SK-N-DZ (cell line): ENCODE measurements around the gene GLYR1.

Experiments
- DNase-seq: peaks from one replicate; pipeline ENCODE4 v3.0.0-alpha.2; 2015; ENCODE audit warnings: low spot score

Gene GLYR1

GRCh38 chr16:4811242-4811641 is 35.8 kb downstream of the GLYR1 start:
- DNase-seq = no peak

GRCh38 chr16:4806280-4806679 is 40.8 kb downstream of the GLYR1 start:
- no peak for DNase-seq

- DNase-seq = no peak
Observed at GRCh38 chr16:4805231-4805630, 41.9 kb downstream of the GLYR1 start.

- DNase-seq = no peak
Observed at GRCh38 chr16:4803898-4804762, 43.0 kb downstream of the GLYR1 start.

DNA sequence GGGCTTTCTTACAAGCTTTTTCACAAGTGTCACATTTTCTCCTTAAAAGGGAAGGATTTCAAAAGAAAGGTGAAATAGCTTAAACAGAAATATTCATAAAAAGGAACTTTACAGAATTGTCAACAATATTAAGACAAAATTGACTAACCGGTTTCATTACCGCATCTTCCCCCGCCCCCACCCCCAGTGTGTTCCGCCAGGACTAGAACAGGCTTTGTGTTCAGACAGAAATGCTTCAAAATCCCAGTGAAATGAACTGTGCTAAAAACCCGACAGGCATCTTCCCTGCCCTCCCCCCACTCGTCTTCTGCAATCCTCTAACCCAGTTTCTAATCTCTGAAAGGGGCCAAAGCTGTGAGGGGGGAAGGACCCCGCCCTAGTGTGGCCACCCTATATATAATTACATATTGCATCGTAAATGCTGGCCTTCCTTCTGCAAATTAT is 43.7 kb downstream of the GLYR1 start:
- DNase-seq = no peak

GRCh38 chr16:4802659-4803287 is 44.3 kb downstream of the GLYR1 start:
- DNase-seq = peak; percentile 95

DNA sequence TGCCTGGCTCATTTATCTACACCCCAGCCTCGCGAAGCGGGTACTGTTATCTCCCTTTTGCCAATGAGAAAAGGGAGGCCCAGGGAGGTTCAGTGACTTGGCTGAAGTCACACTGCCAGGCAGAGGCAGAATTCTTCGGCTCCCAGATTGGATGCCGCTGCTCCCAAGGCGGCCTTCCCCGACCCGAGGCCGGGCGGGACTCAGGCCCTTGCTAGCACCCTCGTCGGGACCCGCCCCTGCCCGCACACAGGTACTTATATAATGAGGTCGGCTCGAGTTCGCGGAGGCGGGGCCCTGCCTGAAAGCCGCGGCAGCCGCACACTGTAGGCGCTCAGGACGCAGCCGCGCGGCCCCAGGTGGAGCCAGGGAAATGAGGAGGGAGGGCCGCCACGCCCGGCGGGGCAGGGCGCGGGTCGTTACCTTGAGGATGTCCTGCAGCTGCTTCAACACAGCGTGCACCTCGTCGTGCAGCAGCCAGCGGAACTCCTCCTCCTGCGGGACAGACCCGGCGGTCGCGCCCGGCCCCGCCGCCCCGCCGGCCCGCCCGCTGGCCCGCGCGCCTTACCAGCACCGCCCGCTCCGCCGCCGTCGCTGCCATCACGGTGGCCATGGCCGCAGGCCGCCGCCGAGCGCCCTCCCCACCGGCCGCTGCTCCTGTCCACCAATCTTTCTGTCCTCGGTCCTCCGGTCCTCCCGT is 45.0 kb downstream of the GLYR1 start, which contains the start of gene ROGDI:
TSS of gene ROGDI (minus strand) at position 672 of the 697 bp plus-strand sequence. CDS start at position 610, 62 bp downstream.
- peak; percentile 67 for DNase-seq

- DNase-seq = no peak
Observed at GRCh38 chr16:4801051-4801961, 45.8 kb downstream of the GLYR1 start.

DNA sequence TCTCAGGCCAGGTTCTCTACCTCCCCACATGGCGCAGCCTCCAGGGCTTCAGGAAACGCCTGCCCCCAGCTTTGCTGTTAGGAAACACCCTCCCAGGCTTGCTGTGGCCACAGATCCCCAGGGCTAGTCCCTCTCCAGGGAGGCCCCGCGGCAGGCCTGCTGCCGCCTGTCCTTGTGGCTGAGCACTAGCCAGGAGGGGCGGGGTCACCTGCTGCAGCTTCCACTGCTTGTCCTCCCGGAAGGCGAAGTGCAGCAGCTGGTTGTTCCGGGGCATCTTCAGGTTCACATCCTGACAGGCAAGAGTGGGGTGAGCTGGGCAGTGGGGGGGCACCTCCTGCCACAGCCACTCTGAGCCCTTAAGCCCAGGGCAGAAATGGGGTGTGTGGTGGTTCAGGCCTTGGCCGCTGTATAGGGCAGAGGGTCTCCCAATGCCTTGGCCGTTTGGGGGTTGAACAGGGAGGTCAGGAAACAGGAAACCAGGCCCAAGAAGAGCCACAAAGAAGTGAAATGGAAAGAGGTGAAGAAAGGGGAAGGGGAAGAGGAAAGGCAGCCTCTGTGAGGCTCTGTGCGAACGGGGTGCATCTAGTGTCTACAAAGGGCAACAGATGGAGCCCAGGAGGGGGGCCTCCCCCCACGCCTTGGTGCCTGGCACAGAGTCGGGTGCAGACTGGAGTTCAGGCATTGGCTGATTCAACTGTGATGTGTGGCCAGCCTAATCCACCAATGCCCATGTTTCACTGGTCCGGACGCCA is 46.6 kb downstream of the GLYR1 start:
- peak; percentile 59 for DNase-seq

GRCh38 chr16:4799171-4799855 is 47.8 kb downstream of the GLYR1 start:
- no peak for DNase-seq

GRCh38 chr16:4798456-4798855 is 48.6 kb downstream of the GLYR1 start:
- DNase-seq = no peak

DNA sequence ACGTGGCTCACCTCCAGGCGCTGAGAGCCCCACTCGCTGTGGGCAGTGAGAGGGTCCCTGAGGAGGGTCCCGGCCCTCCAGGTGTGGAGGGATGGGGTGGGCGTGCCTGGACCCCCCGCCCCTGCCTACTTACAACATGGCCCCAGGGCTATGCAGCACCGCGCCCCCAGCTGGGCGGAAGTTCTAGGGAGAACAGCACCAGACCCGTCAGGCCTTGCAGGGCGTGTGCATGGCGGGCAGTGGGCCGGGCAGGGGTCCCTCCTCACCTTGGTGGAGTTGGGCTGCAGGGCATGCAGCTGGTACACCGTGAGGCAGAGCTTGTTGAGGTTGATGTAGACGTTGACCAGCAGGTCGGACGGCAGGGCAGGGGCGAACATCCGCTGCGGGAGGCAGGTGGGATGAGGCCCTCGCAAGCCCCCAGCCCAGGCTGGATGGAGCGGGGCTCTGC is 49.3 kb downstream of the GLYR1 start:
- DNase-seq = no peak

DNA sequence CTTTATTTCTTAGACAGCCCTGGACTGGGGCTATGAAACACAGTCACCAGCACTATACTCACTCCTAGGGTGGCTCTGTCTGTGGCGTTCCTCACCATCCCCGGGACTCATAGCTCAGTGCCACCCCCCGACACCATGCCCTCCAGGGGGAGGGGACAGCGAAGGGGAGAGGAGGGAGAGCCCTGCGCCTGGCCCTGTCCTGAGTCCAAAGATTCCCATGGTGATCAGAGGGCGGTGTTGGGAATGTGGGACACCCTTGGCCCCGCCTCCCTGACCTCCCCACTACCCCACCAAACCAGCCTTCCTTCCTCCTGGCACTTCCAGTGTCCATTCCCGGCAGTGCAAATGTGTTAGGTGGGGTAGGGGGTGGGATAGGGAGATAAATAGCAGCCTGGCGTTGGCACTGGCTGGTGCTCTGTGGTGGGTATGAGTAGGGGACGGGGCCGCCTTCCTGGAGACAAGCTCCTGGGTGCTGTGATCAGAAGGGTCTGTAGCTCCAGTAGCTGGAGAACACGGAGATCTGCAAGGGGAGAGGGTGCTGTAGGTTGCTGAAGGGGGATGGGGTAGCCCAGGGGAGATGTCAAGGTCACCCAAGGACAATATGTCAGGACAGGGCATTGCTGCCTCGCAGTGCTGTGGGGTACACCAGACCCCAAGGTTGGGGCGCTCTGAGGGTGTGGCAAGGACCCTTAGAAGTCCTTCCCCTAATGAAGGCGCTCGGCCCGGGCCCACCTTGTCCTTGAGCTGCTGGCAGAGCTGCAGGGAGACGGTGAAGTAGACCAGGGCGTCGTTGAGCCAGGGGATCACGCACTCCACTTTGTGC is 49.9 kb downstream of the GLYR1 start:
- no peak for DNase-seq

GRCh38 chr16:4795828-4796572 is 51.1 kb downstream of the GLYR1 start:
- no peak for DNase-seq

- no peak for DNase-seq
Observed at GRCh38 chr16:4795181-4795827, 51.8 kb downstream of the GLYR1 start, which contains the start of gene SMIM22. Gene SMIM22, plus strand, starts transcription at chr16:4795369. Its CDS starts 366 bp downstream, at chr16:4795735.

DNA sequence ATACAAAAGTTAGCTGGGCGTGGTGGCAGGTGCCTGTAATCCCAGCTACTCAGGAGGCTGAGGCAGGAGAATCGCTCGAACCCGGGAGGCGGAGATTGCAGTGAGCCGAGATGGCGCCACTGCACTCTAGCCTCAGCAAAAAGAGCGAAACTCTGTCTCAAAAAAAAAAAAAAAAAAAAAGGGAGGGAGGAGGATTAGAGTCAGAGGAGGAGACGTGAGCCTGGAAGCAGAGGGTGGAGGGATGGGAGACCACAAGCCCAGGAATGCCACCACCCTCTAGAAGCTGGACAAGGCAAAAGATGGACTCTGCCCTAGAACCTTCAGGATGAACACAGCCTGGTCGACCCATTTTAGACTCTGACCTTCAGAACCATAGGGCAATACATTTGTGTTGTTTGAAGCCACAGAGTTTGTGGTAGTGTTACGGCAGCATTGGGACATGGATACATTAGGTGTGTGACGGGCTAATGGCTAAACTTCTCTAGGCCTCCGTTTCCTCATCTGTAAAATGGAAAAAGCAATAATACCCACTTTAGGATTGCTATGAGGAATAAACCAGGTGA is 54.1 kb downstream of the GLYR1 start:
- DNase-seq = no peak

GRCh38 chr16:4790871-4791270 is 56.2 kb downstream of the GLYR1 start:
- no peak for DNase-seq
